Urinary bladder (tissue), 4 donors: ENCODE measurements around the gene TAF3. TPM values are rescaled to one million over a fixed set of nuclear protein-coding genes. Genes with fewer than 3 reads are reported as not detected.

Experiments used
- DNase-seq: peaks from one replicate; pipeline ENCODE4 v3.0.0-alpha.2; 2015; ENCODE audit errors: extremely low spot score
- H3K27ac ChIP-seq: one replicate; pipeline ENCODE4 v1.5.1; 2013; ENCODE audit warnings: low read depth, mild to moderate bottlenecking, moderate library complexity
- H3K36me3 ChIP-seq: one replicate; pipeline ENCODE4 v1.6.1; 2013; ENCODE audit warnings: mild to moderate bottlenecking, moderate library complexity; ENCODE audit not compliant: insufficient read depth
- H3K4me1 ChIP-seq: one replicate; pipeline ENCODE4 v1.6.1; 2013; ENCODE audit warnings: mild to moderate bottlenecking, moderate library complexity; ENCODE audit not compliant: insufficient read depth
- H3K4me3 ChIP-seq: one replicate; pipeline ENCODE4 v1.5.1; 2013; ENCODE audit warnings: low read depth, low read length
- WGBS: extraction: QIAGEN DNeasy Blood & Tissue Kit; methylation state at CpG from one replicate; pipeline ENCODE4 v1.1.7; 2013; 5-methylcytosine and 5-hydroxymethylcytosine counted together
- polyA plus RNA-seq: library from polyadenylated mRNA; stranded (reverse); fragments of 200-250 nt; gene quantifications from one replicate; pipeline ENCODE4 v1.2.3, GENCODE V29; 2013
- total RNA-seq: library from RNA; depleted of rRNA; stranded (reverse); fragments of >200 nt; gene quantifications from one replicate; pipeline ENCODE4 v1.2.3, GENCODE V29; 2014
- donor health status: healthy with polysubstance abuse.
- donor health status: healthy.

The TAF3 gene
- total and polyA plus RNA-seq, 2 donors, result 3.8 to 7.5 TPM

GRCh38 chr10:7958442-7958841 is 140.1 kb downstream of the TAF3 start:
- no peak for DNase-seq
- 99% methylated on average over 5 of the region's 5 CpGs for WGBS
- no peaks in the 10 kb centered on the region for H3K4me1 ChIP-seq

GRCh38 chr10:7960108-7960507 is 141.8 kb downstream of the TAF3 start:
- H3K27ac ChIP-seq, result no peak overlapping the region
- DNase-seq, result no peak
- H3K4me3 ChIP-seq, result no peak overlapping the region
- H3K36me3 ChIP-seq, result no peaks in the 10 kb centered on the region
- 75% methylated on average over 4 of the region's 4 CpGs for WGBS
- H3K4me1 ChIP-seq, result no peaks in the 10 kb centered on the region

More at GRCh38 chr10:7958442-7958841, 140.1 kb downstream of the TAF3 start:
- no peak overlapping the region for H3K4me3 ChIP-seq
- H3K36me3 ChIP-seq, result no peaks in the 10 kb centered on the region
- H3K27ac ChIP-seq, result no peak overlapping the region

GRCh38 chr10:7962592-7962991 is 144.3 kb downstream of the TAF3 start:
- 87% methylated on average over 5 of the region's 5 CpGs for WGBS
- no peaks in the 10 kb centered on the region for H3K36me3 ChIP-seq
- H3K27ac ChIP-seq, result no peak overlapping the region
- no peaks in the 10 kb centered on the region for H3K4me1 ChIP-seq
- no peak for DNase-seq
- H3K4me3 ChIP-seq, result no peak overlapping the region

- 92% methylated on average over 2 of the region's 2 CpGs for WGBS
- H3K4me3 ChIP-seq, result no peak overlapping the region
These were observed 147.2 kb downstream of the TAF3 start for GRCh38 chr10:7965457-7965856.

GRCh38 chr10:7967035-7967434 is 148.7 kb downstream of the TAF3 start:
- H3K27ac ChIP-seq, result no peak overlapping the region
- no peak overlapping the region for H3K4me3 ChIP-seq
- DNase-seq, result no peak
- WGBS, result 92% methylated on average over 2 of the region's 2 CpGs
- H3K4me1 ChIP-seq, result no peaks in the 10 kb centered on the region
- no peaks in the 10 kb centered on the region for H3K36me3 ChIP-seq

More at GRCh38 chr10:7965457-7965856, 147.2 kb downstream of the TAF3 start:
- Histone ChIP-seq H3K27ac (no peak overlapping the region), H3K4me1 (no peaks in the 10 kb centered on the region), H3K36me3 (no peaks in the 10 kb centered on the region)
- DNase-seq, result no peak

- 93% methylated on average over 1 of the region's 1 CpG for WGBS
- no peaks in the 10 kb centered on the region for H3K4me1 ChIP-seq
- no peak overlapping the region for H3K4me3 ChIP-seq
- no peaks in the 10 kb centered on the region for H3K36me3 ChIP-seq
- H3K27ac ChIP-seq, result no peak overlapping the region
- no peak for DNase-seq
These were observed 150.3 kb downstream of the TAF3 start for GRCh38 chr10:7968510-7969112.

GRCh38 chr10:7969623-7970022 is 151.3 kb downstream of the TAF3 start:
- WGBS, result 58% methylated on average over 6 of the region's 6 CpGs
- no peak overlapping the region for H3K27ac ChIP-seq
- H3K4me1 ChIP-seq, result no peaks in the 10 kb centered on the region
- no peaks in the 10 kb centered on the region for H3K36me3 ChIP-seq
- DNase-seq, result no peak
- no peak overlapping the region for H3K4me3 ChIP-seq

- H3K36me3 ChIP-seq, result no peaks in the 10 kb centered on the region
- no peak overlapping the region for H3K4me3 ChIP-seq
- no peaks in the 10 kb centered on the region for H3K4me1 ChIP-seq
- WGBS, result 82% methylated on average over 3 of the region's 3 CpGs
- H3K27ac ChIP-seq, result no peak overlapping the region
- no peak for DNase-seq
These were observed 153.6 kb downstream of the TAF3 start for GRCh38 chr10:7971949-7972348.

- 94% methylated on average over 2 of the region's 2 CpGs for WGBS
- Histone ChIP-seq H3K4me1 (no peaks in the 10 kb centered on the region), H3K36me3 (no peaks in the 10 kb centered on the region), H3K4me3 (no peak overlapping the region), H3K27ac (no peak overlapping the region)
- DNase-seq, result no peak
These were observed 154.1 kb downstream of the TAF3 start for GRCh38 chr10:7972367-7972766.

- Histone ChIP-seq H3K4me1 (no peaks in the 10 kb centered on the region), H3K4me3 (no peak overlapping the region), H3K36me3 (peaks cover 4% of the 10 kb centered on the region), H3K27ac (no peak overlapping the region)
- DNase-seq, result no peak
- 91% methylated on average over 1 of the region's 1 CpG for WGBS
These were observed 161.9 kb downstream of the TAF3 start for GRCh38 chr10:7980196-7980595.

- Histone ChIP-seq H3K4me1 (no peaks in the 10 kb centered on the region), H3K27ac (no peak overlapping the region), H3K4me3 (no peak overlapping the region), H3K36me3 (peaks cover 4% of the 10 kb centered on the region)
- no peak for DNase-seq
- 90% methylated on average over 5 of the region's 5 CpGs for WGBS
These were observed 164.4 kb downstream of the TAF3 start for GRCh38 chr10:7982727-7983126.

- no peak overlapping the region for H3K27ac ChIP-seq
- no peaks in the 10 kb centered on the region for H3K36me3 ChIP-seq
- no peak overlapping the region for H3K4me3 ChIP-seq
- H3K4me1 ChIP-seq, result no peaks in the 10 kb centered on the region
- 82% methylated on average over 3 of the region's 3 CpGs for WGBS
- no peak for DNase-seq
These were observed 166.0 kb downstream of the TAF3 start for GRCh38 chr10:7984325-7984724.

- WGBS, result 84% methylated on average over 7 of the region's 7 CpGs
- Histone ChIP-seq H3K4me3 (no peak overlapping the region), H3K4me1 (no peaks in the 10 kb centered on the region), H3K27ac (no peak overlapping the region), H3K36me3 (no peaks in the 10 kb centered on the region)
- peak; percentile 1 for DNase-seq
These were observed 166.6 kb downstream of the TAF3 start for GRCh38 chr10:7984896-7985295.

GRCh38 chr10:7986851-7987250 is 168.5 kb downstream of the TAF3 start:
- no peaks in the 10 kb centered on the region for H3K4me1 ChIP-seq
- 67% methylated on average over 4 of the region's 4 CpGs for WGBS
- DNase-seq, result no peak
- H3K4me3 ChIP-seq, result no peak overlapping the region
- no peak overlapping the region for H3K27ac ChIP-seq
- H3K36me3 ChIP-seq, result no peaks in the 10 kb centered on the region

GRCh38 chr10:7988989-7989388 is 170.7 kb downstream of the TAF3 start:
- H3K36me3 ChIP-seq, result no peaks in the 10 kb centered on the region
- H3K27ac ChIP-seq, result no peak overlapping the region
- H3K4me3 ChIP-seq, result no peak overlapping the region
- WGBS, result over 99% methylated on average over 2 of the region's 2 CpGs
- no peaks in the 10 kb centered on the region for H3K4me1 ChIP-seq
- no peak for DNase-seq
